ENCODE measurements around the gene AQP3. TPM values are rescaled to one million over a fixed set of nuclear protein-coding genes. Genes with fewer than 3 reads are reported as not detected.

Gene AQP3
- total and polyA plus RNA-seq, 2 of the 8 experiments (the other 6 are each of a cell fraction or from before 2014, with no cell fraction given): 2.6 to 7.6 TPM

DNA sequence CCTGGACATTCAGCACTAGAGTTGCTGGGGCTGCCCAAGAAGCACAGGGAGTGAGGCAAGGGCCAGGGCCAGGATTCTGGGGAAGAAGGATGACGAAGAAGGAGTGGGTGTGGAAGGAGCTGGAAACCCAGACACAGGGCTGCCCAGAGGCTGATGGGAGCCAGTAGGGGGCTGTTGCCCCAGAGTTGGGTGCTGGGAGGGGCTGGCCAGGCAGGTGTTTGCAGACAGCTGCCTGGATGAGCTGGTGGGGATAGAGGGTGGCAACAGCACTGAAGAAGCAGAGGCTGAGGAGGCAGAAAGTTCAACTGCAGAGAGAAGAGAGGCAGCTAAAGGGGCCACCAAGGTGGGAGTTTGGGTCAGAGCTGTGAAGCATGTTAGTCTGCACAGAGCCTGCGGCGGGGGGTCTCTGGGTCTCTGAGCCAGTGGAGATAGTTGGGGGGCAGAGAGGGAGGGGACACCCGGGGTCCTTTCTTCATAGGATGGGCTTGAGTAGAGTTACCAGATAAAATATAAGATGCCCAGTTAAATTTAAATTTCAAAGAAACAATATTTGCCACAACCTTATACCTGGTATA is 42.5 kb downstream of the AQP3 start (continued):
- TF ChIP-seq CHD7 (IDR thresholded peaks at IDR 0.05; ENCODE audit: insufficient replicate concordance, low read length) (no peak), HDAC6 (IDR thresholded peaks at IDR 0.05; ENCODE audit: low read depth, low read length) (no peak), EGR1 (IDR thresholded peaks at IDR 0.05; ENCODE audit: borderline replicate concordance, low read depth, low read length) (no peak), KDM5A (IDR thresholded peaks at IDR 0.05; ENCODE audit: low read length) (no peak), E2F6 (IDR thresholded peaks at IDR 0.05) (no peak), ASH2L (IDR thresholded peaks at IDR 0.05; ENCODE audit: low read length) (no peak)
